Activated CD4-positive, alpha-beta T cell treated with anti-CD3 and anti-CD28 coated beads for 36 hours (primary cell): ENCODE measurements around the gene PCP4. TPM values are rescaled to one million over a fixed set of nuclear protein-coding genes. Genes with fewer than 3 reads are reported as not detected.

Source experiments
- ATAC-seq: fragments of 200-7000 bp; cut with Tn5 transposase; one replicate; pipeline ENCODE4 v1.10.0; 2021; ENCODE audit warnings: mild to moderate bottlenecking, moderate library complexity
- CTCF ChIA-PET: fragments of 350-600 bp; sonication (Branson Sonifier 250); formaldehyde crosslinking; loops from one replicate; lab custom pipeline; 2021; ENCODE audit warnings: antibody characterized with exemption; lab: Charles Lee
- POLR2A ChIA-PET: fragments of 350-600 bp; sonication (Branson Sonifier 250); formaldehyde crosslinking; loops from one replicate; lab custom pipeline; 2021; ENCODE audit warnings: antibody characterized with exemption, inconsistent platforms; lab: Charles Lee
- DNase-seq: peaks from one replicate; pipeline ENCODE4 v3.0.0-alpha.2; 2020
- H3K27ac Mint-ChIP-seq: one replicate; pipeline ENCODE4 v1.8.0; 2021; ENCODE audit warnings: mixed read lengths
- H3K27me3 Mint-ChIP-seq: one replicate; pipeline ENCODE4 v1.8.0; 2021; ENCODE audit warnings: mixed read lengths
- H3K36me3 Mint-ChIP-seq: one replicate; pipeline ENCODE4 v1.8.0; 2021; ENCODE audit warnings: low read depth, mixed read lengths
- H3K4me1 Mint-ChIP-seq: one replicate; pipeline ENCODE4 v1.8.0; 2021; ENCODE audit warnings: mixed read lengths
- H3K4me3 Mint-ChIP-seq: one replicate; pipeline ENCODE4 v1.8.0; 2021; ENCODE audit warnings: mild to moderate bottlenecking, moderate library complexity, mixed read lengths
- H3K9me3 Mint-ChIP-seq: one replicate; pipeline ENCODE4 v1.8.0; 2021; ENCODE audit warnings: low read depth, mixed read lengths
- intact Hi-C, 2 experiments: fragments of 100-400 bp; cut with DNase I in 1 of 2; cut with micrococcal nuclease in 1 of 2; formaldehyde crosslinking; loops; one replicate each; pipeline versions ENCODE4 v1.14.2 to v1.15.1; 2022 to 2024; cut with DNase I, micrococcal nuclease
- total RNA-seq, 2 experiments: library from RNA; stranded (reverse); gene quantifications; one replicate each; pipeline ENCODE4 v1.2.3, GENCODE V29; 2021

The PCP4 gene
- total RNA-seq, 2 experiments from 2014 or later: not detected

GRCh38 chr21:39961251-39961650, 94.0 kb downstream of the PCP4 start:
- Mint-ChIP-seq H3K4me1 (no peaks in the 10 kb centered on the region), H3K27me3 (no peaks in the 10 kb centered on the region), H3K27ac (no peak overlapping the region), H3K36me3 (no peaks in the 10 kb centered on the region), H3K9me3 (peaks cover 18% of the 10 kb centered on the region), H3K4me3 (no peak overlapping the region)
- DNase-seq (no peak), ATAC-seq (no peak)
- intact Hi-C loops: no loop called here
- CTCF ChIA-PET: interaction anchor here (0.6 kb wide), 1 partner anchor 262 kb away, joined by 4 read pairs; no protein-coding TSS in a partner anchor
- POLR2A ChIA-PET: no interaction called here

GRCh38 chr21:39965026-39965425, 97.8 kb downstream of the PCP4 start:
- H3K27me3 Mint-ChIP-seq: no peaks in the 10 kb centered on the region
- no peaks in the 10 kb centered on the region for H3K4me1 Mint-ChIP-seq
- ATAC-seq (no peak), DNase-seq (no peak)
- intact Hi-C loops: no loop called here
- H3K4me3 Mint-ChIP-seq: no peak overlapping the region
- CTCF ChIA-PET: interaction anchor here (1.1 kb wide), 1 partner anchor 12 kb away, joined by 3 read pairs; no protein-coding TSS in a partner anchor
- POLR2A ChIA-PET: no interaction called here
- no peaks in the 10 kb centered on the region for H3K36me3 Mint-ChIP-seq
- H3K27ac Mint-ChIP-seq: no peak overlapping the region
- H3K9me3 Mint-ChIP-seq: peaks cover 22% of the 10 kb centered on the region

DNA sequence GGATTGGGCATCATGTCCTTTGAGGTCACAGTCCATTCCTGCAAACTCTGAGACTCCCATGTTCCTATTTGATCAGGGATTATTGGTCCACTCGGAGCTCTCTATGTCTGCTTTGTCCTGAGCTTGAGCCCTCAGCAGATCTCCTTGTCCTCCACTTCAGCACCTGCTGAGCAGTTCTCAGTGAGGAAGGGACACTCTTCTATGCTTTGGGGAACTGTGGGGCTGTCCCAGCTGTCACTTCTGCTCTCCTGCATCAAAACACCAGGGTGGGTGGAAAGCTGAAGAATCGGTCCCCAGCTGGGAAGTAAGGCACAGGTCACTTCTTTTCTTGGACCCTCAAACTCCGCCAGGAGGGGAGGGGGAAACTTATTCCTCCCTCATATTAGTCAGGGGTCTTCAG, 99.5 kb downstream of the PCP4 start:
- intact Hi-C loops: no loop called here
- Mint-ChIP-seq H3K4me1 (no peaks in the 10 kb centered on the region), H3K36me3 (no peaks in the 10 kb centered on the region), H3K27me3 (no peaks in the 10 kb centered on the region), H3K4me3 (no peak overlapping the region), H3K9me3 (peaks cover 15% of the 10 kb centered on the region), H3K27ac (no peak overlapping the region)
- DNase-seq (no peak), ATAC-seq (no peak)
- ChIA-PET CTCF (interaction anchor here (0.6 kb wide), 1 partner anchor 100 kb away, joined by 4 read pairs; no protein-coding TSS in a partner anchor), POLR2A (no interaction called here)

DNA sequence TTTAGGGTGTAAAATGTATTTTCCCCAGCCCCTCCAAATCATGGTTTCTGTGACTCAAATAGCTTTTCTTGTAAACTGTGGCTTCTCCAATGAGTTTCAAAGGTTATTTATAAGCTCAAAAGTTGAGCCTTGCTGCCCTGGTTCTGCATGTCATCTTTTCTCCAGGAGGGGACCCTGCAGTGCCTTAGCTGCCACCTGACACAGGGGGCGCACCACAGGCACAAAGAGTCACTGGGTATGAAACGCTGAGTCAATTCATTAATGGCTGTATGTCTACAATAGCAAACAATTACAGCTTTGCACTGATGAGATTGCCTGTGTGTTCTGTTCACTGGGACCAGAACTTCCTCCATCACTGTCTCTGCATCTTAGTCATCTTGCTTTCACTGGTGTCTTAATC, 100.8 kb downstream of the PCP4 start:
- Mint-ChIP-seq H3K36me3 (no peaks in the 10 kb centered on the region), H3K27me3 (no peaks in the 10 kb centered on the region), H3K27ac (no peak overlapping the region), H3K9me3 (peaks cover 10% of the 10 kb centered on the region), H3K4me3 (no peak overlapping the region), H3K4me1 (no peaks in the 10 kb centered on the region)
- intact Hi-C loops: no loop called here
- ATAC-seq: no peak
- ChIA-PET POLR2A (no interaction called here), CTCF (interaction anchor here (1.0 kb wide), 1 partner anchor 13 kb away, joined by 3 read pairs; no protein-coding TSS in a partner anchor)
- DNase-seq: no peak

GRCh38 chr21:39969691-39970364, 102.6 kb downstream of the PCP4 start:
- DNase-seq: no peak
- Mint-ChIP-seq H3K9me3 (peaks cover 9% of the 10 kb centered on the region), H3K27ac (no peak overlapping the region), H3K4me3 (no peak overlapping the region), H3K4me1 (no peaks in the 10 kb centered on the region), H3K27me3 (no peaks in the 10 kb centered on the region), H3K36me3 (no peaks in the 10 kb centered on the region)
- no peak for ATAC-seq
- CTCF ChIA-PET: no interaction called here
- POLR2A ChIA-PET: no interaction called here
- intact Hi-C loops: no loop called here

DNA sequence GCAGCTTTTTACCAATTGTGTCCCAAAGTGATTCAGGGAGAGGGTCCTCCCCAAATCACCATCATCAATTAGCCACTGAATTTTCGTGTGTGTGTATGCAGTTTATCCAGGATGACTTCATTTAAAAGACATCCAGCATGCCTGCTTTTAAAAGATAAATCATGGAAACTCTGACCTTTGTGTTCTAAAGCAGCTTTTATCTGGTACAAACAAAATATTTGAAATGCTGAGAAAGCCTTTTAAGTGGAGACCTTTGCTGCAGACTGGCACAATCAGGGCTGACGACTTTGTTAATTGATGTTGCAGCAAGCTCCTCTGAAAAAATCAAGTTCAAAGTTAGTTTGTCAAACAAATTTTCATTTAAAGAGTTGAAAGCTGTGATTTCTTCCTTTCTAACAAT, 104.7 kb downstream of the PCP4 start:
- peaks cover 9% of the 10 kb centered on the region for H3K9me3 Mint-ChIP-seq
- POLR2A ChIA-PET: no interaction called here
- H3K36me3 Mint-ChIP-seq: no peaks in the 10 kb centered on the region
- H3K4me1 Mint-ChIP-seq: no peaks in the 10 kb centered on the region
- CTCF ChIA-PET: no interaction called here
- ATAC-seq: no peak
- H3K27me3 Mint-ChIP-seq: peaks cover 2% of the 10 kb centered on the region
- no peak overlapping the region for H3K4me3 Mint-ChIP-seq
- intact Hi-C loops: no loop called here
- H3K27ac Mint-ChIP-seq: no peak overlapping the region
- no peak for DNase-seq

- Mint-ChIP-seq H3K4me3 (no peak overlapping the region), H3K9me3 (peaks cover 9% of the 10 kb centered on the region), H3K27me3 (peaks cover 2% of the 10 kb centered on the region), H3K27ac (no peak overlapping the region), H3K36me3 (no peaks in the 10 kb centered on the region), H3K4me1 (no peaks in the 10 kb centered on the region)
- CTCF ChIA-PET: no interaction called here
- DNase-seq (no peak), ATAC-seq (no peak)
- intact Hi-C loops: no loop called here
- POLR2A ChIA-PET: no interaction called here
These were observed 105.2 kb downstream of the PCP4 start for GRCh38 chr21:39972471-39972870.

- H3K36me3 Mint-ChIP-seq: no peaks in the 10 kb centered on the region
- no peak overlapping the region for H3K27ac Mint-ChIP-seq
- no peak for ATAC-seq
These were observed 105.9 kb downstream of the PCP4 start for GRCh38 chr21:39972976-39973770.

GRCh38 chr21:39976800-39977199, 109.6 kb downstream of the PCP4 start:
- intact Hi-C loops: no loop called here
- ChIA-PET POLR2A (no interaction called here), CTCF (interaction anchor here (0.7 kb wide), 2 partner anchors 11 to 1020 kb away, joined by 3 to 4 read pairs; no protein-coding TSS in a partner anchor)
- Mint-ChIP-seq H3K4me3 (no peak overlapping the region), H3K36me3 (no peaks in the 10 kb centered on the region), H3K27me3 (peaks cover 2% of the 10 kb centered on the region), H3K9me3 (no peaks in the 10 kb centered on the region), H3K27ac (no peak overlapping the region), H3K4me1 (no peaks in the 10 kb centered on the region)
- ATAC-seq: no peak
- DNase-seq: no peak

More at GRCh38 chr21:39972976-39973770, 105.9 kb downstream of the PCP4 start:
- peaks cover 2% of the 10 kb centered on the region for H3K27me3 Mint-ChIP-seq
- DNase-seq: no peak
- intact Hi-C loops: no loop called here
- CTCF ChIA-PET: no interaction called here
- no peak overlapping the region for H3K4me3 Mint-ChIP-seq
- H3K4me1 Mint-ChIP-seq: no peaks in the 10 kb centered on the region
- POLR2A ChIA-PET: no interaction called here
- peaks cover 7% of the 10 kb centered on the region for H3K9me3 Mint-ChIP-seq

Other genes with a start within 250 kb of the PCP4 start
- not detected for gene IGSF5, start 122.3 kb upstream of the PCP4 start, total RNA-seq